MM.1S (cell line): ENCODE data around the gene TLK1.

Experiments
- DNase-seq: peaks from one replicate; pipeline ENCODE4 v3.0.0-alpha.2; 2015
- H2AFZ ChIP-seq: fragments of 300-600 bp; sonication (generic); 2 replicates; pipeline ENCODE4 v1.6.0; 2016; ENCODE audit warnings: antibody characterized with exemption, low read length
- H3F3A ChIP-seq: fragments of 300-600 bp; sonication (generic); 2 replicates; pipeline ENCODE4 v1.6.1; 2016; ENCODE audit warnings: mild to moderate bottlenecking, antibody characterized with exemption, low read length, moderate library complexity, mixed read lengths; ENCODE audit not compliant: insufficient read depth
- H3K27ac ChIP-seq: fragments of 300-600 bp; sonication (generic); 2 replicates; pipeline ENCODE4 v1.5.1; 2016; ENCODE audit warnings: mild to moderate bottlenecking, low read length
- H3K27me3 ChIP-seq: fragments of 300-600 bp; sonication (generic); replicated peaks from 2 replicates; pipeline ENCODE4 v1.6.0; 2016; ENCODE audit warnings: low read length; ENCODE audit not compliant: insufficient read depth
- H3K36me3 ChIP-seq: fragments of 300-600 bp; sonication (generic); replicated peaks from 2 replicates; pipeline ENCODE4 v1.6.1; 2016; ENCODE audit warnings: mild to moderate bottlenecking, low read length, mixed read lengths; ENCODE audit not compliant: insufficient read depth
- H3K4me1 ChIP-seq: fragments of 300-600 bp; sonication (generic); 2 replicates; pipeline ENCODE4 v1.6.1; 2016; ENCODE audit warnings: low read length, mixed read lengths
- H3K4me2 ChIP-seq: fragments of 300-600 bp; sonication (generic); 2 replicates; pipeline ENCODE4 v1.6.0; 2016; ENCODE audit warnings: low read depth, low read length
- H3K4me3 ChIP-seq: fragments of 300-600 bp; sonication (generic); 2 replicates; pipeline ENCODE4 v1.5.1; 2016; ENCODE audit warnings: low read length, mixed read lengths
- H3K79me2 ChIP-seq: fragments of 300-600 bp; sonication (generic); 2 replicates; pipeline ENCODE4 v1.6.1; 2016; ENCODE audit warnings: mixed run types, low read length, mixed read lengths
- H3K9ac ChIP-seq: fragments of 300-600 bp; sonication (generic); 2 replicates; pipeline ENCODE4 v1.6.1; 2016; ENCODE audit warnings: low read length, mixed read lengths
- H3K9me2 ChIP-seq: fragments of 300-600 bp; sonication (generic); replicated peaks from 2 replicates; pipeline ENCODE4 v1.6.1; 2016; ENCODE audit warnings: mild to moderate bottlenecking, low read length, mixed read lengths; ENCODE audit not compliant: insufficient read depth
- H3K9me3 ChIP-seq: fragments of 300-600 bp; sonication (generic); replicated peaks from 2 replicates; pipeline ENCODE4 v1.6.1; 2016; ENCODE audit warnings: mild to moderate bottlenecking, low read length, mixed read lengths; ENCODE audit not compliant: insufficient read depth
- H4K20me1 ChIP-seq: fragments of 300-600 bp; sonication (generic); 2 replicates; pipeline ENCODE4 v1.6.1; 2016; ENCODE audit warnings: mild to moderate bottlenecking, low read length, moderate library complexity, mixed read lengths; ENCODE audit not compliant: insufficient read depth
- CTCF ChIP-seq: fragments of 300-600 bp; sonication (generic); IDR thresholded peaks from 2 replicates; pipeline ENCODE4 v1.5.1; 2016; ENCODE audit warnings: antibody characterized with exemption, low read length, mixed read lengths
- EZH2 ChIP-seq: fragments of 300-600 bp; sonication (generic); optimal IDR thresholded peaks from 2 replicates; pipeline ENCODE3; 2017; ENCODE audit warnings: low read depth, mild to moderate bottlenecking, antibody characterized with exemption, low read length, mixed read lengths
- EZH2phosphoT487 ChIP-seq: fragments of 300-600 bp; sonication (generic); IDR thresholded peaks from 2 replicates; pipeline ENCODE4 v1.6.1; 2018; ENCODE audit warnings: antibody characterized with exemption, low read length

The TLK1 gene

GRCh38 chr2:171181064-171182049 lies 20.7 kb upstream of the TLK1 start:
- Histone ChIP-seq H3K4me1 (no peaks in the 10 kb centered on the region), H3K9me3 (no peaks in the 10 kb centered on the region), H2AFZ (no peak overlapping the region), H3K36me3 (no peaks in the 10 kb centered on the region), H4K20me1 (no peaks in the 10 kb centered on the region), H3K27me3 (no peaks in the 10 kb centered on the region), H3K4me3 (no peak overlapping the region), H3F3A (no peaks in the 10 kb centered on the region), H3K27ac (no peak overlapping the region), H3K4me2 (no peak overlapping the region), H3K9ac (no peak overlapping the region), H3K79me2 (no peaks in the 10 kb centered on the region), H3K9me2 (no peaks in the 10 kb centered on the region)
- no peak for DNase-seq
- TF ChIP-seq CTCF (no peak), EZH2 (no peak), EZH2phosphoT487 (no peak)

DNA sequence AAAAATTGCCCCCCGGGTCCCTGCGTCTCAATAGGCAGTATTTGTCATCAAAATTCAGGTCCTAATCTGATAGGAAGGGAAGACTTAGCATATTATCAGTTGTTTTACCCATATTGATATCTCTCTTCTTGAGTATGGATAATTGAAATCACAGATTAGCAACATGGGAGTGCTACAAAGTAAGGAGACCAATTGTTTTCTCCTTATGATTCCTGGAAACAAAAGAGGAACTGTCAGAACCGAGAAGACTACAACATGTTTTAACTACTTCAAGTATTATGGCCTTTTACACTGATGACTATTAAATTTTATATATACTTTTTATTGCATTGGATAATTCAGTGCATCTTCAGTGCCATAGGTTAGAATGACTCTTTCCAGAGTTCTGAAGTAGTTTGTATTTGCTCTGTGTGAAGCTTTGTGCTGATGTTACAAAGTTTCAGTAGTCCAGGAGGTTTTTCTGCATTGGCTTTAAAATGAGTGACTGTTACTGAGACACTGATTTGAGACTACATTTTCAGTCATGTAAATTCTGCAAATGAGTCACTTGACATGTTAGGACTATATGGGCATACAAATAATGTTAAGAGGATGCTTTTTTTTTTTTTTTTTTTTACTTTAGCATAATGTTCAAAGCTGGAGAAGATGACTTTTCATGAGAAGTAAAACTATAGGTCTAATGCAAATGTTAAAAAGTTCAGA lies 19.7 kb upstream of the TLK1 start:
- no peaks in the 10 kb centered on the region for H3K79me2 ChIP-seq
- TF ChIP-seq EZH2 (no peak), CTCF (no peak), EZH2phosphoT487 (no peak)
- no peaks in the 10 kb centered on the region for H3K27me3 ChIP-seq
- no peaks in the 10 kb centered on the region for H3K9me2 ChIP-seq
- H2AFZ ChIP-seq = no peak overlapping the region
- no peak overlapping the region for H3K9ac ChIP-seq
- H3K4me1 ChIP-seq = no peaks in the 10 kb centered on the region
- no peak overlapping the region for H3K27ac ChIP-seq
- no peaks in the 10 kb centered on the region for H3K9me3 ChIP-seq
- no peak overlapping the region for H3K4me2 ChIP-seq
- no peaks in the 10 kb centered on the region for H3K36me3 ChIP-seq
- no peak overlapping the region for H3K4me3 ChIP-seq
- no peaks in the 10 kb centered on the region for H4K20me1 ChIP-seq
- no peaks in the 10 kb centered on the region for H3F3A ChIP-seq
- no peak for DNase-seq

- no peak overlapping the region for H3K9ac ChIP-seq
- no peak overlapping the region for H2AFZ ChIP-seq
- no peaks in the 10 kb centered on the region for H3K9me2 ChIP-seq
- H3K79me2 ChIP-seq = no peaks in the 10 kb centered on the region
- no peak for DNase-seq
- TF ChIP-seq EZH2 (no peak), EZH2phosphoT487 (no peak), CTCF (no peak)
- H3F3A ChIP-seq = no peaks in the 10 kb centered on the region
- H3K27ac ChIP-seq = no peak overlapping the region
- no peak overlapping the region for H3K4me3 ChIP-seq
- no peaks in the 10 kb centered on the region for H3K9me3 ChIP-seq
- H3K36me3 ChIP-seq = no peaks in the 10 kb centered on the region
- no peaks in the 10 kb centered on the region for H3K27me3 ChIP-seq
- H3K4me2 ChIP-seq = no peak overlapping the region
- H3K4me1 ChIP-seq = no peaks in the 10 kb centered on the region
- H4K20me1 ChIP-seq = no peaks in the 10 kb centered on the region
Measured at GRCh38 chr2:171178993-171179392, 18.3 kb upstream of the TLK1 start.
